ENCODE data around the gene DPY30.
"Not testable (repeated sequence)": the region's sequence is repeated elsewhere in the genome, so short reads cannot be mapped to it uniquely, and the experiment has no call there.

The DPY30 gene

DNA sequence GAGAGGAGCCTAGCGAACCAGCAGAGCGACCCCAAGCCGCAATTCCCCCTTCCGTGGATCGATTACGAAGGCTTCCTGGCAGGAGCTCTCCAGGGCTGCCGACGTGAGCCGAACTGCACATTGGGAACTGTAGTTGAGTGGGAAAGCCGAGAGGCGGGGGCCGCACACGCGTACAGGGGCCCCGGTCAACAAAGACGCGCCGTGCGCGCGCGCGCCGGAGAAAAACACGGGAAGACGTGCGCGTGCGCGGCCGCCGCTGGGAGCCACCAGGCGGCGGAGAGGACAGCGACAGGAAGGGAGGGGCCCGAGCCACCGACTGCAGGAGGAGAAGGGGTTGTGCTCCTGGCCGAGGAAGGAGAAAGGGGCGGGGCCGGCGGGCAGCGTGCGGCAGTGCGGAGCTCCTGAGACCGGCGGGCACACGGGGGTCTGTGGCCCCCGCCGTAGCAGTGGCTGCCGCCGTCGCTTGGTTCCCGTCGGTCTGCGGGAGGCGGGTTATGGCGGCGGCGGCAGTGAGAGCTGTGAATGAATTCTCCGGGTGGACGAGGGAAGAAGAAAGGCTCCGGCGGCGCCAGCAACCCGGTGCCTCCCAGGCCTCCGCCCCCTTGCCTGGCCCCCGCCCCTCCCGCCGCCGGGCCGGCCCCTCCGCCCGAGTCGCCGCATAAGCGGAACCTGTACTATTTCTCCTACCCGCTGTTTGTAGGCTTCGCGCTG is 23.9 kb upstream of the DPY30 start, which contains the start of gene SPAST:
Gene SPAST (plus strand): TSS at position 247 of the 711 bp plus-strand sequence. CDS start 276 bp downstream, at position 523.
- TF ChIP-seq CTCF (IDR thresholded peaks at IDR 0.05; ENCODE audit: unreplicated experiment in 3 of 3), result peak; percentile 48 to 56 (median 49)
- no peaks in the 10 kb centered on the region for H3K36me3 Mint-ChIP-seq (ENCODE audit: low read depth)
- peaks cover 14% of the 10 kb centered on the region for H3K4me1 Mint-ChIP-seq
- no peaks in the 10 kb centered on the region for H3K9me3 Mint-ChIP-seq
- H3K27me3 Mint-ChIP-seq (ENCODE audit: low read depth), result no peaks in the 10 kb centered on the region
- H3K4me3 Mint-ChIP-seq, result peak within 1 kb of the TSS; percentile 99 to 100 (median 99)
- H3K27ac Mint-ChIP-seq, result peak within 1 kb of the TSS; percentile 97 to 100 (median 99)

- H3K4me3 Mint-ChIP-seq, result peak overlapping the region; percentile 99 to 100 (median 99)
- H3K27ac Mint-ChIP-seq, result peak overlapping the region; percentile 97 to 100 (median 99)
- H3K4me1 Mint-ChIP-seq, result peaks cover 14% of the 10 kb centered on the region
- no peaks in the 10 kb centered on the region for H3K27me3 Mint-ChIP-seq (ENCODE audit: low read depth)
- TF ChIP-seq CTCF (IDR thresholded peaks at IDR 0.05; ENCODE audit: unreplicated experiment in 3 of 3), result no peak
- H3K36me3 Mint-ChIP-seq (ENCODE audit: low read depth), result no peaks in the 10 kb centered on the region
- H3K9me3 Mint-ChIP-seq, result no peaks in the 10 kb centered on the region
Observed at GRCh38 chr2:32061973-32062861, 22.6 kb upstream of the DPY30 start.

DNA sequence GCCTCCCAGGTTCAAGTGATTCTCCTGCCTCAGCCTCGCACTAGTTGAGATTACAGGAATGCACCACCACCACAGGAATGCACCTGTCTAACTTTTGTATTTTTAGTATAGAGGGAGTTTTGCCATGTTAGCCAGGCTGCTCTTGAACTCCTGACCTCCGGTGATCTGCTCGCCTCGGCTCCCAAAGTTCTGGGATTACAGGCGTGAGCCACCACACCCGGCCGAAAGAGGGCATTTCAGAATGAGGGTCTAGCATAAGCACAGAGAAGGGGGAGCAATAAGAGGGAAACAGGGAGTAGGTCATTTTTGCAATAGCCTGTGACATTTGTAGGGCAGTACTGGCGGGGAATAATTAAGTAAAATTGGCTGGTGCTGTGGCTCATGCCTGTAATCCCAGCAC is 21.8 kb upstream of the DPY30 start:
- Mint-ChIP-seq H3K4me1 (peaks cover 14% of the 10 kb centered on the region), H3K36me3 (ENCODE audit: low read depth) (no peaks in the 10 kb centered on the region), H3K4me3 (peak overlapping the region; percentile 99 to 100 (median 99)), H3K27me3 (ENCODE audit: low read depth) (no peaks in the 10 kb centered on the region), H3K9me3 (no peaks in the 10 kb centered on the region), H3K27ac (peak overlapping the region; percentile 48 to 99 (median 97))
- TF ChIP-seq CTCF (IDR thresholded peaks at IDR 0.05; ENCODE audit: unreplicated experiment in 3 of 3), result no peak

DNA sequence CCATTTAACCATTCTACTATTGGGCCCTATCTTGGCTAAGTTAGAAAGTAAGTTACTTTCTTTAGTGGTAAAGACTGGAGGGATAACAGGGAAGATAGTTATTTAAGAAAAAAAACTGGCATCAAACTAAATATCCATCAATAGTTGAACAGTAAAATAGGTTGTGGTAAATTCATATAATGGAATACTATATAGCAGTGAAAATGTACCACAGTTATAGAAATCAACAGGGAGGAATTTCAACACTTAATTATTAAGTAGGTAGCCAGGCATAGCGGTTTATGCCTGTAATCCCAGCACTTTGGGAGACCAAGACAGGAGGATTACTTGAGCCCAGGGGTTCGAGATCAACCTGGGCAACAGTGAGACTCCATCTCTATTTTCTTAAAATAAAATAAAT is 20.7 kb upstream of the DPY30 start:
- TF ChIP-seq CTCF (IDR thresholded peaks at IDR 0.05; ENCODE audit: unreplicated experiment in 3 of 3), result no peak
- no peaks in the 10 kb centered on the region for H3K36me3 Mint-ChIP-seq (ENCODE audit: low read depth)
- peak overlapping the region in 1 of 3 experiments; percentile 60 for H3K4me3 Mint-ChIP-seq
- H3K27me3 Mint-ChIP-seq (ENCODE audit: low read depth), result no peaks in the 10 kb centered on the region
- H3K27ac Mint-ChIP-seq, result no peak overlapping the region
- no peaks in the 10 kb centered on the region for H3K9me3 Mint-ChIP-seq
- peaks cover 8% of the 10 kb centered on the region for H3K4me1 Mint-ChIP-seq

- TF ChIP-seq CTCF (IDR thresholded peaks at IDR 0.05; ENCODE audit: unreplicated experiment in 3 of 3), result no peak
- Mint-ChIP-seq H3K27me3 (ENCODE audit: low read depth) (no peaks in the 10 kb centered on the region), H3K4me3 (peak overlapping the region in 1 of 3 experiments; percentile 22), H3K9me3 (no peaks in the 10 kb centered on the region), H3K36me3 (ENCODE audit: low read depth) (no peaks in the 10 kb centered on the region), H3K4me1 (peaks cover 7% of the 10 kb centered on the region), H3K27ac (no peak overlapping the region)
Observed at GRCh38 chr2:32058130-32058529, 18.5 kb upstream of the DPY30 start.

DNA sequence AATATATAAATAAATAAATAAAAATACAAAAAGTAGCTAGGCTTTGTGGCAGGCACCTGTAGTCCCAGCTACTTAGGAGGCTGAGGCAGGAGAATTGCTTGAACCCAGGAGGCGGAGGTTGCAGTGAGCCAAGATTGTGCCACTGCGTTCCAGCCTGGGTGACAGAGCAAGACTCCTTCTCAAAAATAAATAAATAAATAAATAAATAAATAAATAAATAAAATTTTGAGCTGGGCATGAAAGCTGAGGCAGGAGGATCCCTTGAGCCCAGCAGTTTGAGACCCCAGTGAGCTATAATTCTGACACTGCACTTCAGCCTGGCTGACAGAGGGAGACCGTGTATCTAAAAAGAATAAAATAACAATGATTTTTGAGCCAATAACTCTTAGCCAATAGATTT is 15.0 kb upstream of the DPY30 start:
- H3K36me3 Mint-ChIP-seq (ENCODE audit: low read depth); H3K27me3 Mint-ChIP-seq (ENCODE audit: low read depth); H3K4me3 Mint-ChIP-seq; H3K27ac Mint-ChIP-seq; H3K9me3 Mint-ChIP-seq; H3K4me1 Mint-ChIP-seq: not testable (repeated sequence)
